ENCODE measurements around the gene ZFYVE19.
A peak's percentile ranks its signal among the peaks of the same experiment; 100 is the strongest.

The ZFYVE19 gene

GRCh38 chr15:40807888-40808461 lies 1.1 kb downstream of the ZFYVE19 start:
- Histone ChIP-seq H3K9me3 (ENCODE audit: control extremely low read depth in 1 of 5, control insufficient read depth in 4 of 5, insufficient read depth in 2 of 5, low read depth in 1 of 5, low read length in 4 of 5) (no peaks in the 10 kb centered on the region), H3K27me3 (replicated peaks in 2 of 5; ENCODE audit: control insufficient read depth in 4 of 5, insufficient read depth in 5 of 5, low read length in 4 of 5) (no peaks in the 10 kb centered on the region), H3K4me1 (ENCODE audit: control extremely low read depth in 1 of 4, control insufficient read depth in 4 of 4, insufficient read depth in 4 of 4, low read length in 3 of 4) (peaks cover 5 to 29% (median 18%) of the 10 kb centered on the region in 4 experiments), H3K4me3 (ENCODE audit: control insufficient read depth in 1 of 7, extremely low read depth in 1 of 7, insufficient read depth in 4 of 7, low read depth in 2 of 7, low read length in 6 of 7) (peak overlapping the region; percentile 89 to 99 (median 96)), H3K36me3 (ENCODE audit: control insufficient read depth in 4 of 4, insufficient read depth in 4 of 4, low read length in 3 of 4) (peaks cover 3 to 34% (median 22%) of the 10 kb centered on the region in 4 experiments), H3K27ac (ENCODE audit: insufficient read depth in 1 of 2, low read depth in 1 of 2, low read length in 2 of 2, poor library complexity in 1 of 2, severe bottlenecking in 2 of 2) (peak overlapping the region in 1 of 2 experiments; percentile 55)
- ChIA-PET POLR2A (interaction anchor here (1.5 kb wide), 1 partner anchor 11 kb away, joined by 3 read pairs; no protein-coding TSS in a partner anchor), CTCF (interaction anchor here (0.6 to 0.8 kb wide), 2 partner anchors 23 to 27 kb away, joined by 3 read pairs; no protein-coding TSS in a partner anchor)
- peak in 1 of 3 donors; percentile 12 for DNase-seq
- 7% methylated on average over 19 of the region's 19 CpGs for WGBS (ENCODE audit: insufficient coverage)

- WGBS (ENCODE audit: insufficient coverage), result 97% methylated on average over 8 of the region's 8 CpGs
- DNase-seq, result no peak
- no peaks in the 10 kb centered on the region for H3K27me3 ChIP-seq (replicated peaks in 2 of 5; ENCODE audit: control insufficient read depth in 4 of 5, insufficient read depth in 5 of 5, low read length in 4 of 5)
- H3K27ac ChIP-seq (ENCODE audit: insufficient read depth in 1 of 2, low read depth in 1 of 2, low read length in 2 of 2, poor library complexity in 1 of 2, severe bottlenecking in 2 of 2), result no peak overlapping the region
- no peak overlapping the region for H3K4me3 ChIP-seq (ENCODE audit: control insufficient read depth in 1 of 7, extremely low read depth in 1 of 7, insufficient read depth in 4 of 7, low read depth in 2 of 7, low read length in 6 of 7)
- no peaks in the 10 kb centered on the region for H3K9me3 ChIP-seq (ENCODE audit: control extremely low read depth in 1 of 5, control insufficient read depth in 4 of 5, insufficient read depth in 2 of 5, low read depth in 1 of 5, low read length in 4 of 5)
- CTCF ChIA-PET, result no interaction called here
- H3K4me1 ChIP-seq (ENCODE audit: control extremely low read depth in 1 of 4, control insufficient read depth in 4 of 4, insufficient read depth in 4 of 4, low read length in 3 of 4), result peaks cover 5 to 29% (median 18%) of the 10 kb centered on the region in 4 experiments
- H3K36me3 ChIP-seq (ENCODE audit: control insufficient read depth in 4 of 4, insufficient read depth in 4 of 4, low read length in 3 of 4), result peaks cover 3 to 43% (median 29%) of the 10 kb centered on the region in 4 experiments
- POLR2A ChIA-PET, result no interaction called here
Measured at GRCh38 chr15:40808861-40809450, 2.1 kb downstream of the ZFYVE19 start.

- POLR2A ChIA-PET, result no interaction called here
Measured at GRCh38 chr15:40812721-40813425, 6.0 kb downstream of the ZFYVE19 start.

GRCh38 chr15:40815042-40815698 lies 8.3 kb downstream of the ZFYVE19 start:
- no peak overlapping the region for H3K27ac ChIP-seq (ENCODE audit: insufficient read depth in 1 of 2, low read depth in 1 of 2, low read length in 2 of 2, poor library complexity in 1 of 2, severe bottlenecking in 2 of 2)
- CTCF ChIA-PET, result interaction anchor here (1.0 to 1.8 kb wide), 3 partner anchors 11 to 44 kb away, joined by 3 to 5 read pairs (median 4); partner anchors contain the start of gene SPINT1
- 100% methylated on average over 3 of the region's 4 CpGs for WGBS (ENCODE audit: insufficient coverage)

More at GRCh38 chr15:40812721-40813425, 6.0 kb downstream of the ZFYVE19 start:
- CTCF ChIA-PET, result interaction anchor here (0.9 to 1.2 kb wide), 2 partner anchors 31 to 42 kb away, joined by 3 read pairs; partner anchors contain the start of genes C15orf62 and SPINT1
- no peaks in the 10 kb centered on the region for H3K27me3 ChIP-seq (replicated peaks in 2 of 5; ENCODE audit: control insufficient read depth in 4 of 5, insufficient read depth in 5 of 5, low read length in 4 of 5)
- peaks cover 0 to 16% (median 9%) of the 10 kb centered on the region in 4 experiments for H3K4me1 ChIP-seq (ENCODE audit: control extremely low read depth in 1 of 4, control insufficient read depth in 4 of 4, insufficient read depth in 4 of 4, low read length in 3 of 4)
- DNase-seq, result no peak
- H3K36me3 ChIP-seq (ENCODE audit: control insufficient read depth in 4 of 4, insufficient read depth in 4 of 4, low read length in 3 of 4), result peaks cover 4 to 59% (median 39%) of the 10 kb centered on the region in 4 experiments
- 96% methylated on average over 12 of the region's 12 CpGs for WGBS (ENCODE audit: insufficient coverage)
- no peaks in the 10 kb centered on the region for H3K9me3 ChIP-seq (ENCODE audit: control extremely low read depth in 1 of 5, control insufficient read depth in 4 of 5, insufficient read depth in 2 of 5, low read depth in 1 of 5, low read length in 4 of 5)
- no peak overlapping the region for H3K27ac ChIP-seq (ENCODE audit: insufficient read depth in 1 of 2, low read depth in 1 of 2, low read length in 2 of 2, poor library complexity in 1 of 2, severe bottlenecking in 2 of 2)
- no peak overlapping the region for H3K4me3 ChIP-seq (ENCODE audit: control insufficient read depth in 1 of 7, extremely low read depth in 1 of 7, insufficient read depth in 4 of 7, low read depth in 2 of 7, low read length in 6 of 7)

GRCh38 chr15:40819048-40819447 lies 12.2 kb downstream of the ZFYVE19 start:
- no peak overlapping the region for H3K27ac ChIP-seq (ENCODE audit: insufficient read depth in 1 of 2, low read depth in 1 of 2, low read length in 2 of 2, poor library complexity in 1 of 2, severe bottlenecking in 2 of 2)
- CTCF ChIA-PET, result no interaction called here
- POLR2A ChIA-PET, result no interaction called here
- H3K36me3 ChIP-seq (ENCODE audit: control insufficient read depth in 4 of 4, insufficient read depth in 4 of 4, low read length in 3 of 4), result peaks cover 2 to 15% (median 10%) of the 10 kb centered on the region in 4 experiments
- H3K4me1 ChIP-seq (ENCODE audit: control extremely low read depth in 1 of 4, control insufficient read depth in 4 of 4, insufficient read depth in 4 of 4, low read length in 3 of 4), result no peaks in the 10 kb centered on the region
- WGBS (ENCODE audit: insufficient coverage), result 91% methylated on average over 4 of the region's 7 CpGs
- H3K27me3 ChIP-seq (replicated peaks in 2 of 5; ENCODE audit: control insufficient read depth in 4 of 5, insufficient read depth in 5 of 5, low read length in 4 of 5), result no peaks in the 10 kb centered on the region
- DNase-seq, result no peak
- H3K9me3 ChIP-seq (ENCODE audit: control extremely low read depth in 1 of 5, control insufficient read depth in 4 of 5, insufficient read depth in 2 of 5, low read depth in 1 of 5, low read length in 4 of 5), result no peaks in the 10 kb centered on the region
- no peak overlapping the region for H3K4me3 ChIP-seq (ENCODE audit: control insufficient read depth in 1 of 7, extremely low read depth in 1 of 7, insufficient read depth in 4 of 7, low read depth in 2 of 7, low read length in 6 of 7)

More at GRCh38 chr15:40815042-40815698, 8.3 kb downstream of the ZFYVE19 start:
- Histone ChIP-seq H3K9me3 (ENCODE audit: control extremely low read depth in 1 of 5, control insufficient read depth in 4 of 5, insufficient read depth in 2 of 5, low read depth in 1 of 5, low read length in 4 of 5) (no peaks in the 10 kb centered on the region), H3K4me1 (ENCODE audit: control extremely low read depth in 1 of 4, control insufficient read depth in 4 of 4, insufficient read depth in 4 of 4, low read length in 3 of 4) (no peaks in the 10 kb centered on the region), H3K27me3 (replicated peaks in 2 of 5; ENCODE audit: control insufficient read depth in 4 of 5, insufficient read depth in 5 of 5, low read length in 4 of 5) (no peaks in the 10 kb centered on the region), H3K36me3 (ENCODE audit: control insufficient read depth in 4 of 4, insufficient read depth in 4 of 4, low read length in 3 of 4) (peaks cover 4 to 47% (median 33%) of the 10 kb centered on the region in 4 experiments), H3K4me3 (ENCODE audit: control insufficient read depth in 1 of 7, extremely low read depth in 1 of 7, insufficient read depth in 4 of 7, low read depth in 2 of 7, low read length in 6 of 7) (no peak overlapping the region)
- POLR2A ChIA-PET, result no interaction called here
- DNase-seq, result no peak

GRCh38 chr15:40821195-40821594 lies 14.3 kb downstream of the ZFYVE19 start:
- H3K27ac ChIP-seq (ENCODE audit: insufficient read depth in 1 of 2, low read depth in 1 of 2, low read length in 2 of 2, poor library complexity in 1 of 2, severe bottlenecking in 2 of 2), result no peak overlapping the region
- no peaks in the 10 kb centered on the region for H3K27me3 ChIP-seq (replicated peaks in 2 of 5; ENCODE audit: control insufficient read depth in 4 of 5, insufficient read depth in 5 of 5, low read length in 4 of 5)
- WGBS (ENCODE audit: insufficient coverage), result 96% methylated on average over 2 of the region's 2 CpGs
- no peak for DNase-seq
- H3K36me3 ChIP-seq (ENCODE audit: control insufficient read depth in 4 of 4, insufficient read depth in 4 of 4, low read length in 3 of 4), result peaks cover 0 to 2% (median 0%) of the 10 kb centered on the region in 4 experiments
- no peaks in the 10 kb centered on the region for H3K4me1 ChIP-seq (ENCODE audit: control extremely low read depth in 1 of 4, control insufficient read depth in 4 of 4, insufficient read depth in 4 of 4, low read length in 3 of 4)
- POLR2A ChIA-PET, result no interaction called here
- no peaks in the 10 kb centered on the region for H3K9me3 ChIP-seq (ENCODE audit: control extremely low read depth in 1 of 5, control insufficient read depth in 4 of 5, insufficient read depth in 2 of 5, low read depth in 1 of 5, low read length in 4 of 5)
- CTCF ChIA-PET, result no interaction called here
- no peak overlapping the region for H3K4me3 ChIP-seq (ENCODE audit: control insufficient read depth in 1 of 7, extremely low read depth in 1 of 7, insufficient read depth in 4 of 7, low read depth in 2 of 7, low read length in 6 of 7)

Measured in common myeloid progenitor, CD34-positive (primary cell).